ENCODE data around the gene RASA4B. TPM values are rescaled to one million over a fixed set of nuclear protein-coding genes. Genes with fewer than 3 reads are reported as not detected.
"Not testable (repeated sequence)": the region's sequence is repeated elsewhere in the genome, so short reads cannot be mapped to it uniquely, and the experiment has no call there.

RASA4B gene
- total RNA-seq = 6.5 to 8.4 TPM (median 8.2 TPM) in 3 replicates

GRCh38 chr7:102517550-102518147 is at the start of gene RASA4B:
TSS of gene RASA4B (minus strand) at chr7:102517777. CDS start at chr7:102517710, 67 bp downstream.
- not testable (repeated sequence) for H3K4me1 Mint-ChIP-seq; H3K36me3 Mint-ChIP-seq; H3K9me3 Mint-ChIP-seq; DNase-seq (ENCODE audit: low spot score in 2 of 2, unreplicated experiment in 2 of 2); H3K27me3 Mint-ChIP-seq (ENCODE audit: low read depth); H3K27ac Mint-ChIP-seq
- peak within 1 kb of the TSS; percentile 41 for H3K4me3 Mint-ChIP-seq

- not testable (repeated sequence) for H3K4me3 Mint-ChIP-seq; H3K9me3 Mint-ChIP-seq; H3K27ac Mint-ChIP-seq; H3K27me3 Mint-ChIP-seq (ENCODE audit: low read depth); DNase-seq (ENCODE audit: low spot score in 2 of 2, unreplicated experiment in 2 of 2); H3K36me3 Mint-ChIP-seq; H3K4me1 Mint-ChIP-seq
Observed at GRCh38 chr7:102550808-102551422, 33.3 kb upstream of the RASA4B start, which contains the start of gene SPDYE2. TSS of gene SPDYE2 (plus strand) at chr7:102551226. CDS start at chr7:102553256, 2,030 bp downstream.

GRCh38 chr7:102546353-102546752 is 28.8 kb upstream of the RASA4B start:
- H3K9me3 Mint-ChIP-seq; H3K27ac Mint-ChIP-seq; H3K4me1 Mint-ChIP-seq; DNase-seq (ENCODE audit: low spot score in 2 of 2, unreplicated experiment in 2 of 2); H3K36me3 Mint-ChIP-seq; H3K4me3 Mint-ChIP-seq; H3K27me3 Mint-ChIP-seq (ENCODE audit: low read depth): not testable (repeated sequence)

- not testable (repeated sequence) for DNase-seq (ENCODE audit: low spot score in 2 of 2, unreplicated experiment in 2 of 2); H3K4me1 Mint-ChIP-seq; H3K27ac Mint-ChIP-seq; H3K9me3 Mint-ChIP-seq; H3K36me3 Mint-ChIP-seq; H3K4me3 Mint-ChIP-seq; H3K27me3 Mint-ChIP-seq (ENCODE audit: low read depth)
Observed at GRCh38 chr7:102545288-102545687, 27.7 kb upstream of the RASA4B start.

GRCh38 chr7:102544372-102544771 is 26.8 kb upstream of the RASA4B start:
- H3K4me1 Mint-ChIP-seq; H3K36me3 Mint-ChIP-seq; DNase-seq (ENCODE audit: low spot score in 2 of 2, unreplicated experiment in 2 of 2); H3K4me3 Mint-ChIP-seq; H3K27me3 Mint-ChIP-seq (ENCODE audit: low read depth); H3K27ac Mint-ChIP-seq; H3K9me3 Mint-ChIP-seq: not testable (repeated sequence)

- not testable (repeated sequence) for H3K36me3 Mint-ChIP-seq; H3K27me3 Mint-ChIP-seq (ENCODE audit: low read depth)
Observed at GRCh38 chr7:102543596-102543995, 26.0 kb upstream of the RASA4B start, which contains the start of gene UPK3BL2. TSS of gene UPK3BL2 (minus strand) at chr7:102543696. CDS start at chr7:102543636, 60 bp downstream.

GRCh38 chr7:102542771-102543170 is 25.2 kb upstream of the RASA4B start:
- H3K4me3 Mint-ChIP-seq; H3K27ac Mint-ChIP-seq; H3K9me3 Mint-ChIP-seq; H3K27me3 Mint-ChIP-seq (ENCODE audit: low read depth); H3K4me1 Mint-ChIP-seq; DNase-seq (ENCODE audit: low spot score in 2 of 2, unreplicated experiment in 2 of 2); H3K36me3 Mint-ChIP-seq: not testable (repeated sequence)

More at GRCh38 chr7:102543596-102543995, 26.0 kb upstream of the RASA4B start, which contains the start of gene UPK3BL2:
- DNase-seq (ENCODE audit: low spot score in 2 of 2, unreplicated experiment in 2 of 2); H3K9me3 Mint-ChIP-seq; H3K27ac Mint-ChIP-seq; H3K4me1 Mint-ChIP-seq; H3K4me3 Mint-ChIP-seq: not testable (repeated sequence)

- H3K27ac Mint-ChIP-seq = not testable (repeated sequence)
Observed at GRCh38 chr7:102542083-102542482, 24.5 kb upstream of the RASA4B start.

GRCh38 chr7:102540604-102541003 is 23.0 kb upstream of the RASA4B start:
- not testable (repeated sequence) for DNase-seq (ENCODE audit: low spot score in 2 of 2, unreplicated experiment in 2 of 2); H3K36me3 Mint-ChIP-seq; H3K27me3 Mint-ChIP-seq (ENCODE audit: low read depth); H3K4me3 Mint-ChIP-seq; H3K27ac Mint-ChIP-seq; H3K9me3 Mint-ChIP-seq; H3K4me1 Mint-ChIP-seq

More at GRCh38 chr7:102542083-102542482, 24.5 kb upstream of the RASA4B start:
- H3K9me3 Mint-ChIP-seq; DNase-seq (ENCODE audit: low spot score in 2 of 2, unreplicated experiment in 2 of 2); H3K27me3 Mint-ChIP-seq (ENCODE audit: low read depth); H3K4me3 Mint-ChIP-seq; H3K4me1 Mint-ChIP-seq; H3K36me3 Mint-ChIP-seq: not testable (repeated sequence)

- H3K9me3 Mint-ChIP-seq; H3K36me3 Mint-ChIP-seq; H3K4me1 Mint-ChIP-seq; DNase-seq (ENCODE audit: low spot score in 2 of 2, unreplicated experiment in 2 of 2); H3K27ac Mint-ChIP-seq; H3K27me3 Mint-ChIP-seq (ENCODE audit: low read depth); H3K4me3 Mint-ChIP-seq: not testable (repeated sequence)
Observed at GRCh38 chr7:102535062-102535615, 17.6 kb upstream of the RASA4B start.

GRCh38 chr7:102532127-102532526 is 14.6 kb upstream of the RASA4B start:
- H3K36me3 Mint-ChIP-seq; H3K4me1 Mint-ChIP-seq; DNase-seq (ENCODE audit: low spot score in 2 of 2, unreplicated experiment in 2 of 2); H3K9me3 Mint-ChIP-seq; H3K4me3 Mint-ChIP-seq; H3K27ac Mint-ChIP-seq; H3K27me3 Mint-ChIP-seq (ENCODE audit: low read depth): not testable (repeated sequence)

GRCh38 chr7:102531583-102531982 is 14.0 kb upstream of the RASA4B start:
- not testable (repeated sequence) for H3K9me3 Mint-ChIP-seq; H3K36me3 Mint-ChIP-seq; DNase-seq (ENCODE audit: low spot score in 2 of 2, unreplicated experiment in 2 of 2); H3K27me3 Mint-ChIP-seq (ENCODE audit: low read depth); H3K4me3 Mint-ChIP-seq; H3K27ac Mint-ChIP-seq; H3K4me1 Mint-ChIP-seq

- H3K27ac Mint-ChIP-seq; H3K36me3 Mint-ChIP-seq; H3K4me3 Mint-ChIP-seq; DNase-seq (ENCODE audit: low spot score in 2 of 2, unreplicated experiment in 2 of 2); H3K27me3 Mint-ChIP-seq (ENCODE audit: low read depth); H3K4me1 Mint-ChIP-seq; H3K9me3 Mint-ChIP-seq: not testable (repeated sequence)
Observed at GRCh38 chr7:102527822-102528793, 10.5 kb upstream of the RASA4B start.

All from mesothelial cell of epicardium (in vitro differentiated cells).